Neuronal stem cell (in vitro differentiated cells): Measurements from ENCODE around the gene FRMD5.

Experiments used
- DNase-seq: peaks from one replicate; pipeline ENCODE4 v3.0.0-alpha.2; 2013; ENCODE audit warnings: low spot score
- H2AFZ ChIP-seq: one replicate; pipeline ENCODE4 v1.6.1; 2013; ENCODE audit warnings: mild to moderate bottlenecking, low read length, inconsistent platforms
- H2AK5ac ChIP-seq: 2 replicates; pipeline ENCODE4 v1.6.1; 2013; ENCODE audit warnings: low read depth, mild to moderate bottlenecking, inconsistent platforms, low read length, moderate library complexity, mixed read lengths
- H2BK120ac ChIP-seq: 2 replicates; pipeline ENCODE4 v1.6.1; 2013; ENCODE audit warnings: low read depth, mild to moderate bottlenecking, inconsistent platforms, low read length, moderate library complexity, mixed read lengths
- H2BK12ac ChIP-seq: one replicate; pipeline ENCODE4 v1.6.1; 2013; ENCODE audit warnings: low read length, inconsistent platforms
- H2BK15ac ChIP-seq: 2 replicates; pipeline ENCODE4 v1.6.1; 2013; ENCODE audit warnings: mild to moderate bottlenecking, low read length, inconsistent platforms, mixed read lengths
- H2BK5ac ChIP-seq: one replicate; pipeline ENCODE4 v1.6.1; 2013; ENCODE audit warnings: inconsistent platforms, mild to moderate bottlenecking, low read length, moderate library complexity
- H3K14ac ChIP-seq: one replicate; pipeline ENCODE4 v1.6.1; 2013; ENCODE audit warnings: low read length, inconsistent platforms
- H3K18ac ChIP-seq: 2 replicates; pipeline ENCODE4 v1.6.1; 2013; ENCODE audit warnings: low read length, inconsistent platforms
- H3K23ac ChIP-seq: 2 replicates; pipeline ENCODE4 v1.6.1; 2013; ENCODE audit warnings: low read depth, mild to moderate bottlenecking, mixed read lengths, low read length, inconsistent platforms; ENCODE audit not compliant: poor library complexity
- H3K27ac ChIP-seq: replicated peaks from 3 replicates; pipeline ENCODE4 v1.5.1; 2013; ENCODE audit warnings: low read length, inconsistent platforms
- H3K27me3 ChIP-seq, 3 experiments: 2 replicates each; pipeline ENCODE4 v1.6.1; 2013; ENCODE audit warnings: low read length in 3 of 3, mild to moderate bottlenecking in 2 of 3, inconsistent platforms in 1 of 3, low read depth in 1 of 3, mixed read lengths in 1 of 3, moderate library complexity in 1 of 3; ENCODE audit not compliant: control insufficient read depth in 3 of 3, insufficient read depth in 3 of 3
- H3K36me3 ChIP-seq, 2 donors: replicated peaks in 1 of 2; 2 replicates each; pipeline ENCODE4 v1.6.1; 2013; ENCODE audit warnings: low read length in 2 of 2; ENCODE audit not compliant: control insufficient read depth in 2 of 2, insufficient read depth in 2 of 2
- H3K4ac ChIP-seq: 2 replicates; pipeline ENCODE4 v1.6.1; 2013; ENCODE audit warnings: inconsistent platforms, mild to moderate bottlenecking, low read length, moderate library complexity
- H3K4me1 ChIP-seq, 2 donors: 1 replicate in 1 of 2; 2 replicates in 1 of 2; pipeline ENCODE4 v1.6.1; 2013; ENCODE audit warnings: low read length in 2 of 2, low read depth in 1 of 2; ENCODE audit not compliant: control insufficient read depth in 2 of 2, insufficient read depth in 1 of 2
- H3K4me2 ChIP-seq: one replicate; pipeline ENCODE4 v1.6.1; 2013; ENCODE audit warnings: mild to moderate bottlenecking, low read length, inconsistent platforms; ENCODE audit not compliant: insufficient read depth, poor library complexity, severe bottlenecking
- H3K4me3 ChIP-seq, 2 donors: 2 replicates each; pipeline ENCODE4 v1.5.1; 2013; ENCODE audit warnings: low read length in 2 of 2, mild to moderate bottlenecking in 2 of 2, inconsistent platforms in 1 of 2, moderate library complexity in 1 of 2
- H3K79me1 ChIP-seq: one replicate; pipeline ENCODE4 v1.6.1; 2013; ENCODE audit warnings: low read depth, mild to moderate bottlenecking, inconsistent platforms, low read length, moderate library complexity
- H3K9ac ChIP-seq: one replicate; pipeline ENCODE4 v1.6.1; 2013; ENCODE audit warnings: mild to moderate bottlenecking, low read depth, low read length, inconsistent platforms; ENCODE audit not compliant: poor library complexity
- H3K9me3 ChIP-seq, 2 donors: replicated peaks in 1 of 2; 2 replicates each; pipeline versions ENCODE3 to v1.6.1; 2013; ENCODE audit warnings: low read length in 2 of 2, mild to moderate bottlenecking in 2 of 2, inconsistent platforms in 1 of 2, low read depth in 1 of 2, mixed read lengths in 1 of 2, moderate library complexity in 1 of 2; ENCODE audit not compliant: control insufficient read depth in 2 of 2, insufficient read depth in 1 of 2
- H4K8ac ChIP-seq: one replicate; pipeline ENCODE4 v1.6.1; 2013; ENCODE audit warnings: low read depth, mild to moderate bottlenecking, inconsistent platforms, low read length, moderate library complexity
- H4K91ac ChIP-seq: one replicate; pipeline ENCODE4 v1.6.1; 2013; ENCODE audit warnings: low read length, low read depth, mild to moderate bottlenecking, inconsistent platforms; ENCODE audit not compliant: poor library complexity
- WGBS, 2 donors: extraction: QIAGEN DNeasy Blood & Tissue Kit; methylation state at CpG; one replicate each; pipeline ENCODE4 v1.1.7; 2013; ENCODE audit warnings: missing lambda C conversion rate in 2 of 2, mixed read lengths in 1 of 2; ENCODE audit not compliant: insufficient read length in 2 of 2, insufficient replicate concordance in 1 of 2; ENCODE audit errors: extremely low coverage in 2 of 2; 5-methylcytosine and 5-hydroxymethylcytosine counted together

The FRMD5 gene

DNA sequence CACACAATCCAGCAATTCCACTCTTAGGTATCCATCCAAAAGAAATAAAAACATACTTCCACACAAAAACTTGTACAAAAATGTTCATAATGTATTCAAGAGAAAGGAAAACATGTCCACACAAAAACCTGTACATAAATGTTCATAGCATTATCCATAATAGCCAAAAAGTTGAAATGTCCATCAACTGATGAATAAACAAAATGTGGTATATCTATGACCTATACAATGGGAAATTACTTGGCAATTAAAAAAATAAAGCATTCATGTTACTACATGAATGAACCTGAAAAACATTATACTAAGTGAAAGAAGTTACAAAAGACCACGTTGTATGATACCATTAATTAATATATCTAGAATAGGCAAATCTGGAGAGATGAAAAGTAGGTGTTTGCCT lies 17.9 kb downstream of the FRMD5 start:
- H3K4ac ChIP-seq = no peak overlapping the region
- no peaks in the 10 kb centered on the region for H3K27me3 ChIP-seq
- H3K4me1 ChIP-seq = no peaks in the 10 kb centered on the region
- no peak for DNase-seq
- no peak overlapping the region for H2AFZ ChIP-seq
- no peak overlapping the region for H3K18ac ChIP-seq
- H3K4me3 ChIP-seq = no peak overlapping the region
- no peak overlapping the region for H3K4me2 ChIP-seq
- H2BK12ac ChIP-seq = no peak overlapping the region
- no peak overlapping the region for H2AK5ac ChIP-seq
- no peak overlapping the region for H2BK15ac ChIP-seq
- H3K79me1 ChIP-seq = no peaks in the 10 kb centered on the region
- H3K27ac ChIP-seq = no peak overlapping the region
- H2BK5ac ChIP-seq = no peak overlapping the region
- H3K9me3 ChIP-seq = peaks cover 0 to 1% of the 10 kb centered on the region in 2 donors
- no peak overlapping the region for H3K14ac ChIP-seq
- no peak overlapping the region for H3K9ac ChIP-seq
- H4K91ac ChIP-seq = no peak overlapping the region
- no CpG with 5 or more reads among the region's 1 CpG for WGBS, 2 donors
- H4K8ac ChIP-seq = no peak overlapping the region
- no peak overlapping the region for H3K23ac ChIP-seq
- H3K36me3 ChIP-seq = no peaks in the 10 kb centered on the region
- no peak overlapping the region for H2BK120ac ChIP-seq

DNA sequence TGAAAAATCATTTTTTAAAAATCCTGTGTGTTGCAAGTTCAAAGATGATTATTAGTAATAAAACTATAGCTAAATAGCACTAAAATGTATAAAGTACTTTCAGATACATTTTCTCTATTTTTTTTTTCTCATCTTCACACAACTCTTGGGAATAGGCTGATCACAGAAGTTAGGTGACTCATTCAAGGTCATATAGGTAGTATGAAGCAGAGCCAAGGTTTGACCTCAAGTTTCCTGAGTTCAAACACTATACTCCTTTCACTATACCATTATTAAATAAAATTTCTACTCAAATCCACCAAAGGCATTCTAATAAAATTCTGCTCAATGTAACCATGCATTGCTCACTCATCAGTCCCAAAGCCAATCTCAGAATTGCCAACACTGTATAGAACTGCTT lies 21.3 kb downstream of the FRMD5 start:
- H2BK5ac ChIP-seq = no peak overlapping the region
- no peak overlapping the region for H2BK15ac ChIP-seq
- no peaks in the 10 kb centered on the region for H3K27me3 ChIP-seq
- H2BK12ac ChIP-seq = no peak overlapping the region
- no peaks in the 10 kb centered on the region for H3K79me1 ChIP-seq
- no peak overlapping the region for H3K23ac ChIP-seq
- no peak overlapping the region for H3K27ac ChIP-seq
- no peaks in the 10 kb centered on the region for H3K4me1 ChIP-seq
- H3K9me3 ChIP-seq = no peaks in the 10 kb centered on the region
- no peaks in the 10 kb centered on the region for H3K36me3 ChIP-seq
- no peak overlapping the region for H3K4me2 ChIP-seq
- DNase-seq = no peak
- H3K4ac ChIP-seq = no peak overlapping the region
- H2AK5ac ChIP-seq = no peak overlapping the region
- H2BK120ac ChIP-seq = no peak overlapping the region
- H3K14ac ChIP-seq = no peak overlapping the region
- no peak overlapping the region for H4K91ac ChIP-seq
- no peak overlapping the region for H4K8ac ChIP-seq
- no peak overlapping the region for H2AFZ ChIP-seq
- no peak overlapping the region for H3K9ac ChIP-seq
- H3K18ac ChIP-seq = no peak overlapping the region
- no peak overlapping the region for H3K4me3 ChIP-seq

DNA sequence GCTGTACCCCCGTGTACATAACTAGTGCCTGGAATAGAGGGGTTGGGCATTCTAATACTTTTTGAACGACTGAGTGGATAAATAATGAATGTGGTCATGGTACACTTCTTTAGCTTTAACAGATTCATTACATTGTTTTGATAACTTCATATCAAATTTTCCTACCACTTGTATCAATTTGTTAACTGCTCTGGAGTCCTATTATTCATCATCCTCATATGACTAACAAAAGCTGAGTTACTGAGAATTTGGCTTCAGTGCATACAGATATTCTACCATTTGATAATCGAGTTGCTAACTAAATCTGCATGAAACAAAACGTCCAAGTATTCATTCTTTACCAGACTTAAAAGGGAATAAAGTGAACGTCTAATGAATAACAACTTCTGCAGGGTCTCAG lies 31.7 kb downstream of the FRMD5 start:
- Histone ChIP-seq H3K9me3 (no peaks in the 10 kb centered on the region), H3K14ac (no peak overlapping the region)

DNA sequence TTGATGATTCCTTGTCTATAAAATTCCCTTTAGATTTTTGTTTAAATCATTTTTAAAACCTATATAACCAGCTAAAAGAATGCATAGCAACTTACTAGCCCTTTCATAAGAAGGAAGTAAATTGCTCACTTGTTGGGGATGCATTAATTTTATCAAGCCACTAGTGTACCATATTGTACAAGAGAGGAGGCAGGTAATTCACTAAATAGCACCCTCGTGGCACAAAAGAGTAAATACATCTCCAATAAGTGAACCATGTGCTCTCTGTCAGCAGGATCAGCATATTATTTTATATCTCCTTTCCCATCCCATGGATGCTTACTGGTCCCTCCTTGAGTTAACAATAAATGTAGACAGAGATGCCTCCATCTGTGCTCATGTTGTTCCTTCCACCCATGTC lies 34.3 kb downstream of the FRMD5 start:
- no peak overlapping the region for H3K4ac ChIP-seq
- H3K4me1 ChIP-seq = no peaks in the 10 kb centered on the region
- H3K4me3 ChIP-seq = no peak overlapping the region
- H2BK15ac ChIP-seq = no peak overlapping the region
- no peaks in the 10 kb centered on the region for H3K27me3 ChIP-seq
- no peak overlapping the region for H2AK5ac ChIP-seq
- no peak overlapping the region for H3K14ac ChIP-seq
- no peak overlapping the region for H3K18ac ChIP-seq
- no peak overlapping the region for H4K91ac ChIP-seq
- H2BK5ac ChIP-seq = no peak overlapping the region
- no peak overlapping the region for H2BK120ac ChIP-seq
- H4K8ac ChIP-seq = no peak overlapping the region
- no peaks in the 10 kb centered on the region for H3K36me3 ChIP-seq
- WGBS, 2 donors = no CpG with 5 or more reads among the region's 1 CpG
- H3K27ac ChIP-seq = no peak overlapping the region
- no peak for DNase-seq
- H2AFZ ChIP-seq = no peak overlapping the region
- H2BK12ac ChIP-seq = no peak overlapping the region
- no peak overlapping the region for H3K9ac ChIP-seq
- no peaks in the 10 kb centered on the region for H3K9me3 ChIP-seq
- H3K23ac ChIP-seq = no peak overlapping the region
- H3K79me1 ChIP-seq = no peaks in the 10 kb centered on the region
- H3K4me2 ChIP-seq = no peak overlapping the region

More for the DNA sequence above, 31.7 kb downstream of the FRMD5 start:
- Histone ChIP-seq H4K91ac (no peak overlapping the region), H2BK5ac (no peak overlapping the region), H4K8ac (no peak overlapping the region), H3K4me2 (no peak overlapping the region), H3K23ac (no peak overlapping the region), H3K27ac (no peak overlapping the region), H2AFZ (no peak overlapping the region), H3K4me1 (no peaks in the 10 kb centered on the region), H2BK15ac (no peak overlapping the region), H3K79me1 (no peaks in the 10 kb centered on the region), H3K27me3 (no peaks in the 10 kb centered on the region), H3K4ac (no peak overlapping the region), H2BK120ac (no peak overlapping the region), H3K9ac (no peak overlapping the region), H2BK12ac (no peak overlapping the region), H3K18ac (no peak overlapping the region), H3K36me3 (no peaks in the 10 kb centered on the region), H2AK5ac (no peak overlapping the region), H3K4me3 (no peak overlapping the region)
- WGBS, 2 donors = no CpG with 5 or more reads among the region's 5 CpGs
- DNase-seq = no peak
